HG03521 (cell line): ENCODE data around the gene FBXO10.
"Not testable (repeated sequence)": the region's sequence is repeated elsewhere in the genome, so short reads cannot be mapped to it uniquely, and the experiment has no call there.

Experiments
- ATAC-seq: cut with Tn5 transposase; IDR thresholded peaks from one replicate; pipeline ENCODE4 v1.9.1; 2021; ENCODE audit warnings: mild to moderate bottlenecking, moderate library complexity; ENCODE audit not compliant: unreplicated experiment

The FBXO10 gene

GRCh38 chr9:37485389-37486255 is 90.6 kb downstream of the FBXO10 start, which contains the start of gene POLR1E:
TSS of gene POLR1E (plus strand) at chr9:37485948. CDS start at chr9:37486048, 100 bp downstream.
- ATAC-seq, result peak; percentile 95

- ATAC-seq, result no peak
Observed at GRCh38 chr9:37480759-37481158, 95.4 kb downstream of the FBXO10 start.

GRCh38 chr9:37477987-37478619 is 98.1 kb downstream of the FBXO10 start:
- not testable (repeated sequence) for ATAC-seq

GRCh38 chr9:37477443-37477842 is 98.7 kb downstream of the FBXO10 start:
- not testable (repeated sequence) for ATAC-seq

GRCh38 chr9:37476930-37477329 is 99.2 kb downstream of the FBXO10 start:
- ATAC-seq, result no peak

- no peak for ATAC-seq
Observed at GRCh38 chr9:37474438-37474837, 101.7 kb downstream of the FBXO10 start.

GRCh38 chr9:37473982-37474381 is 102.2 kb downstream of the FBXO10 start:
- ATAC-seq, result not testable (repeated sequence)

GRCh38 chr9:37471942-37472684 is 104.1 kb downstream of the FBXO10 start:
- no peak for ATAC-seq

- no peak for ATAC-seq
Observed at GRCh38 chr9:37468620-37469019, 107.6 kb downstream of the FBXO10 start.

- not testable (repeated sequence) for ATAC-seq
Observed at GRCh38 chr9:37467530-37467929, 108.7 kb downstream of the FBXO10 start.

- ATAC-seq, result peak; percentile 10
Observed at GRCh38 chr9:37466037-37466709, 110.0 kb downstream of the FBXO10 start.

- ATAC-seq, result peak; percentile 72
Observed at GRCh38 chr9:37465249-37466036, 110.7 kb downstream of the FBXO10 start, which contains the start of gene ZBTB5. TSS of gene ZBTB5 (minus strand) at chr9:37465450. CDS start at chr9:37442551, 22,899 bp downstream.

GRCh38 chr9:37464426-37465248 is 111.5 kb downstream of the FBXO10 start:
- peak; percentile 34 for ATAC-seq

GRCh38 chr9:37464006-37464405 is 112.2 kb downstream of the FBXO10 start:
- no peak for ATAC-seq
